NCI-H345 treated with DMSO at 0.1 percent for 48 hours (cell line): ENCODE data around the gene SYTL3.
A peak's percentile ranks its signal among the peaks of the same experiment; 100 is the strongest.
"Not testable (repeated sequence)": the region's sequence is repeated elsewhere in the genome, so short reads cannot be mapped to it uniquely, and the experiment has no call there.

ENCODE experiments used
- DNase-seq: peaks from one replicate; lab custom pipeline; 2025; ENCODE audit not compliant: unreplicated experiment; lab: John Stamatoyannopoulos, UW

Gene SYTL3

DNA sequence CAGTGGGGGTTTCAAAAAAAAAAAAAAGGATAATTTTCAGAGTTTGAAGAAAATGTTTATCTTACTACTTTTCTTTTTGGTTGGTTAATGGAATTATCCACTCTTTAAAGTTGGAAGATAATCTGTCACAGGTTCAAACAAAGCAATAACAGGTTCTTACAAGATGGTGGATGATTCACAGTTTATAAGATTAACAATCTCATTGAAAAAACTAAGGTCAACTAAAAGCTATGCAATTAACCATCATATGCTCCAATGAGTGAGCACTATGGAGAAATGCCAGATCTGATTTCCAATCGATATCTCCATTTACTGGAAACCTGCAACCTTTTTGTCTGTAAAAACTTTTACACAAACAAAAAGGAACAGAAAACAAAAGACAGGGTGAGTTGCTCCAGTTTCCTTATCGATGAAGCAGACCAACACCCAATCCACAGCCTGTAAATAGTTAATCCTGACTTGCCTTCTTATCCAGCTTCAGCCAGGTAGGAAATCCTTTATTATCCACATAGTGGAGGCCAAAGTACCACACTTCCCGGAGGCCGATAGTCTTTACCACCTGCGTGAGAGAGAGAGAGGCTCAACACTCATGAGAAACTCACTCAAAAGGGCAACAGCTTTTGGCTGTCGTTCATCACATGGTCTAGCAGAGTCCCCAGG is 136.9 kb downstream of the SYTL3 start:
- no peak for DNase-seq

DNA sequence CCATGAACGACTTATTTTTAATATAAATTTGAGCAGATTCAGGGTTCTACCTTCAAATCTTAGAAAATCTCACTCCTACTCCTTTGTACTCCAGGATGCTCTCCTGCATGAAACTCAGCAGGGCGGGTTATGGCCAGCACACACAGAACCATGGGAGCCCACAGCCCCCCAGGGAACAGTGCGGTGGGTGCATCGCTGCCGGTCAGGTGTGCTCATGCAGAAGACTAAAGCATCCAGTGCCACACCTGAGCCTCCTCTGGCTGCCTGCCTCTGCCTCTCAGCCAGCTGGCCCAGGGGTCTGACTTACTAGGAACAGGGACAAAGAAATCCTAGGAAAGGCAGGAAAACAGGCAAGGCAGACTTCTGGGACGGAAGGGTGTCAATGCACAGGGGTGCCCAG is 137.5 kb downstream of the SYTL3 start:
- no peak for DNase-seq

DNA sequence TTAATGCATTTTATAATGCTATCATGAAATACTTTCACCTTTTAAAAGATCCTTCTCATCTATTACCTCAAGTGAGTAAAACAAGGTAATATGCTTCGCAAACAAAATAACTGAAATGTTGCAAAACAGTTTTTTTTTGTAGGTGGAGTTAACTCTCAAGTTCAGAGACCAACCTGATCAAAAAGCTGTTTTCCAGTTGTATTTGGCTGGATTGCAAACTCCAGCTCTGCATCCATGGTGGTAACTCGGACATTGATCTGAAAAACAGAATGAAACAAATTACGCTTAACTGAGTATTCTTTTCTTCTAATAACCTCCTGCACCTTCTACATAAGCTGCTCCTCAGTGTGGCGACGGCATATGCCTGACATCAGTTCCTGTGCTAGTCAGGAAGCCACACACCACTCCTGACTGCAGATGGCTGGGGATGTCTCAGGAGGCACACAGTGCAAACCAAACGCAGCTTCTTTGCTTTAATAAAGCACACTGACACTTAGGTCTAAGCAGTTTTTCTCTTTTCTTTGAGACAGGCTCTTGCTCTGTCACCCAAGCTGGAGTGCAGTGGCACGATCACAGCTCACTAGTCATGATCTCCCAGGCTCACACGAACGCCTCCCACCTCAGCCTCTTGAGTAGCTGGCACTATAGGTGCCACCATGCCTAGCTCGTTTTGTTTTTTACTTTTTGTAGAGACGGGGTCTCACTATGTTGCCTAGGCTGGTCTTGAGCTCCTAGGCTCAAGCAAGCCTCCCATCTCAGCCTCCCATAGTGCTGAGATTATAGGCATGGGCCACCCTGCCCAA is 139.5 kb downstream of the SYTL3 start:
- DNase-seq, result no peak

DNA sequence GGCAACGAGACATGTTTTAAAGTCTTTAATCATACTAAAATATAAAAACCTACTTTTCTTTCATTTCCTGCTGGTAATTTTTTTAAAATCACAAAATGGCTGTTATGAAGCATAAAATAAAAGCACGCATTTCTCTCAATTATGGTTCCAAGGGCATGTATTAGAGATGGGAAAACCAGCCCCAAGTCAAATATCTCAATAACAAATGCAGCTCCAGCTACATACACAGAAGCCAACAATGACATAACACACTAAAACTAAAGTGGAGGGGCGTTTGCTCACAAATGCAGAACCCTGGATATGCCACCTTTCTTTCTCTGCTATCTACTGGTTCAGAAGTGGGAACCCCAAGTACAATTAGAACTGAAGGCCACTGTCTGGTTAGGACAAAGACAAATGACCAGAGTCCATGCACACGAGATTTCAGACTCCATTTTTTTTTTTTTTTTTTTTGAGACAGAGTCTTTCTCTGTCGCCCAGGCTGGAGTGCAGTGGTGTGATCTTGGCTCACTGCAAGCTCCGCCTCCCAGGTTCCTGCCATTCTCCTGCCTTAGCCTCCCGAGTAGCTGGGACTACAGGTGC is 141.5 kb downstream of the SYTL3 start:
- no peak for DNase-seq

DNA sequence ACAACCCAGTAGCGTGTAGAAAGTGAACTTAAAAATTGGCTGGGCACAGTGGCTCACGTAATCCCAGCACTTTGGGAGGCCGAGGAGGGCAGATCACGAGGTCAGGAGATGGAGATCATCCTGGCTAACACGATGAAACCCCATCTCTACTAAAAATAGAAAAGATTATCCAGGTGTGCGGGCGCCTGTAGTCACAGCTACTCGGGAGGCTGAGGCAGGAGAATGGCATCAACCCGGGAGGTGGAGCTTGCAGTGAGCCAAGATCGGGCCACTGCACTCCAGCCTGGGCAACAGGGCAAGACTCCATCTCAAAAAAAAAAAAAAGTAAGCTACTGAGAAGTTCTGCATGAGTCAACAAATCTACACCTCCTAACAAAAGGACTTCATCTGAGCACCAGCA is 142.7 kb downstream of the SYTL3 start:
- DNase-seq, result not testable (repeated sequence)

DNA sequence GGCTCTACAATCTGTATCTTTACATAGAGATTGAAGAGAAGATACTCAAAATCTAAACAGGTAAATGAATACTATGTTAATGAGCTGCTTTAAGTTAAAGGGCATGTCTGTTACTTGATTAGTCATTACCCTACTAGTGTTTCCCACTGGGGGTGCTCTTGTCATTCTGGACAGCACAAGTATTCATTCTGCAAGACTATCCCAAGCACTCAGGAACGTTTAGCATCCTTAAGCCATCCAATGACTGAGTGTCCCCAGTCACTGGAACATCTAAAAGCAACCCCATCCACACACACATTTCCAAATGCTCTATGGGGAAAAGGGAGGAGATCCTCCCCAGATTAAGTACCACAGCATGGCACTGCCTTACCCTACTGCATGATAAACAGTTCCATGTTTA is 143.6 kb downstream of the SYTL3 start:
- no peak for DNase-seq

DNA sequence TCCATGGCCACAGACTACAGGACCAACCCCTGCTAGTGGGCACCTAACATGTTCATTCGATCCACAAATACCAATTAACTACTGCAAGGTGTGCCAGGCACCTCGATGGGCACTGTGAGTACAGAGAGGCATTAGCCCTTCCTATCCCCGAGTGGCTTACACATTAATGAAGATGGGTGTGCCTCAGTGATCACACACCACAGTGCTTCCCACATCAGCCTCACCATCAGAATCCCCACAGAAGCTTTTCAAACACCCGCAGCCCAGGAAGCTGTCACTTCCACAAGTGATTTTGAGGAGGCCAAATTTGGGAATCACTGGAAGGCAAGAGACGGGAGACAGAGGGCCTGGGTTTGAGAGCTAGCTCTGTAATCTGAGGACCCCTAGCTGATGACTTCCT is 145.7 kb downstream of the SYTL3 start:
- DNase-seq, result no peak

DNA sequence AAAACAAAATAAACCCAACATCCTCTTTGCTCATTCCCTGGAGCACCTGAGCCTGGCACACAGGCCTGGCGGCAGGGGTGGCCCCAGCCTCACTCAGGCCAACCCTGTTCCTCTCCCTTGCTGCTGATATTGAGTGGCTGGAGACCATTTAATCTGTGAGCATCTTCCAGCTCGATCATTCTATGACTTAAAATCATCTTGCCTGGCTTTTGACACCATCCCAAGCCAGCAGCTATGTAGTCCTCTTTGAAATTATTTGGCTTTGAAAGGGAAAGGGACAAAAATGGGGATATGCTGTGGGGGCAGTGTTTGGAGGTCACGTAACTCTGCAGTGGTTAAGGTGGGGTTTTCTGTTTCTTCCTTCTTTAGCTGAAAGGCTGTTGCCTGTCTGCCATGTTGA is 146.5 kb downstream of the SYTL3 start:
- DNase-seq, result no peak

DNA sequence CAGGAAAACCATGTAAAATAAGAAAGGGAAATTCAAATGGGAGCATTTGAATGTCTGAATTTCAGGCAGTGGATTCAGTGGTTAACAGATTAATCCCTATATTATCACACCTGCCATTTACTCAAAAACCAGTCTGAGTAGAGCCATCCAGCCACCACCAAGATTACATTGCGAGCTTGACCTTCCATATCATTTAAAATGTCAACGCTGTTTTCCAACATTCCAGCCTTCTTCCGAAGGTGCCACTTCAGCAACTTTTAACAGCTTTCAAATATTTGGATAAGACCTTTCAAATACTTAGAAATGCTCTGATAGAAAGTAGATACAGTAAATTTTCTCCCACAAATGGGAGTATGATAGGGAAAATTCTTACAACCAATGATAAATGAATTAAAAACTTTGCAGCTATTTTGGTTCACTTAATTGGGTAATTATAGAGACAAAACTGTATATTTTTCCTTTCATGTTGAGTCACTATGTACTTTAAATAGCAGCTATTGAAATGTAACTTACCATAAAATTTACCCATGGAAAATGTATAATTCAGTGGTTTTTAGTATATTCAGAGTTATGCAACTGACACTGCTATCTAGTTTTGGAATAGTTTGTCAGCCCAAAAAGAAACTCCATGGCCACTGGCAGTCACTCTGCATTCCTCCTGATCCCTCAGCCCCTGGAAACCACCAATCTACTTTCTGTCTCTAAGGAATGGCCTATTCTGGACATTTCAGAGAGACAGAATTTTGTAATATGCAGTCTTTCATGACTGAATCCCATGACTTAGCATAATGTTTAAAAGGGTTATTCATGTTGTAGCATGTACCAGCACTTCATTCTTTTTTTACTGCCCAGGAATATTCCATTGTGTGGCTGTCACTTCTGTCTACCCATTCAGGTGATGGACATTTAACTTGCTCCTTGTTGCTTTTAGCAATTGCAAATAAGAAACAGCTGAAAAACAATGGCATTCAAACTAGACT is 147.8 kb downstream of the SYTL3 start:
- DNase-seq, result no peak

DNA sequence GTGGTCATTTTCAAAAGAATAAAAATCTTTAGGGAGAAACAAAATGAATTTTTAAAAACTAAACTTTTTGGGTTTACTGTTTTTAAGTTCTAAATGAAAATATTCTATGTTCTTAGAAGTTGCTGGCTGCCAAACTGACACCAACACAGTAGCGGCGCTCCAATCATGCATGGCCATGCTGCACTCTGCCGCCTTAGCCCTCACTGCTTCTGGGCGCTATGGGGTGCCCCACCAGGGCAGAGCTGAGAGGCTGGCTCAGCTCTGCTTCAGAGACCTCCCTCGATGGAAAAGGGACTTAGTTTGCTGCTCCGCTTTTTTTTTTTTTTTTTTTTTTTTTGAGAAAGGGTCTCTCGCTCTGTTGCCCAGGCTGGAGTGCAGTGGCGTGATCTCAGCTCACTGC is 148.5 kb downstream of the SYTL3 start:
- DNase-seq, result no peak

DNA sequence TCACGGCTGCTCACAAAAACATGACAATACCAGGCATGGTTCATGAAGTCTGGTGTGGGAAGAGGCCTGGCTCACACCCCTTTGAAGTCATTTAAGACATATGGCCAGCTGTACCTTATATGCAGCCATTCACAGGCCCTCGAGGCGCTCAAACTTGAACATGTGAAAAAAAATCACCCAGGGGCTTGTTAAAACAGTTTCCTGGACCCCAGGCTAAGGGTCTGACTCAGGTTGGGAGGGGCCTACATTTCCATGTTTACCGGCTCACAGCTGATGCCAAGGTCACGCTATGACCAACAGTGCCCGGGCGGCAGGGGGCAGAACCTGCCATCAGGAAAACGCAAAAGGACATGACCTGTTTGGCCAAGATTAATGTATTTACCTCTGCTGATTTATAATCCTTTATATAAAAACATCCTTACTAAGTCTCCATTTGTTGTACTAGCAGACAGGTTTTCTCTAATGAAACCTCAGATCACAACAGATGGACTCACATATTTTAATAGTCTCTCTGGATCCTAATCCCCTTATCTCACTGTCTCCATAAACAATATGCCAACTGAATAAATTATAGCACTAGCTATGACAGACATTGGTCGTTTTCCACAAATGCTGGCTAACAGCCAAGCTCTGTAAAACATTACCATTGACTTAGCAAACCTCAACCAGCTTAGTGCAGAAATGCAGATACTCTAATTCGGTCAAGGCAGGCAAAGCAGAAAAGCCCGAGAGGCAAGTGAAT is 149.4 kb downstream of the SYTL3 start:
- DNase-seq, result peak; percentile 83

DNA sequence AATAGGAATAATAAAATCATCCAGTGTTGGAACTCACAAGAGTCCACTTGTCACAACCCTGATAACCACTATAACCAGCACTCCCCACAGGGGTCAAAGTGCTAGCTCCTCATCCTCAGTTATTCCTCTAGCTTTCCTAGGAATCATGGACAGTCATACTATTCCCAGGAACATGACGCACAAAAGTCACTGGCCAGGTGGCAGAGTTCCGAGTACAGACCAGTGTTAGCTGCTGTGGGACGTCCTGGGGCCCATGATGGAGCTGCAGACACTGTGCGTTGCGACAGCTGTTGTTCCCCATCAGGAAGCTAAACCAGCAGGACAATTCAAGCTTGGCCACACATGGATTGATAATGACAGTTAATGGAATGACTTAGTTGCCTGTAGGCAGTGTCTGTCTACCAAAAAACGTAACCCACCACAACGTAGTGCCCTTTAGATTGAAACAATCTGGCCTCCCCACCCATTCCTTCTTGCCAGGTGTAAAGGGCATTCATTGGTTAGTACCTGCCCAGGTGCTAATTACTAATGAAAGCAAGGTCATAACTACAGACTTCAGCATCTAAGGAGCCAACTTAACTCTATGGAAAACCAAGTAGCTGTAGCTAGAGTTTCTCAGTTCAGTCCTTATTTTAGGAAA is 151.9 kb downstream of the SYTL3 start:
- no peak for DNase-seq

DNA sequence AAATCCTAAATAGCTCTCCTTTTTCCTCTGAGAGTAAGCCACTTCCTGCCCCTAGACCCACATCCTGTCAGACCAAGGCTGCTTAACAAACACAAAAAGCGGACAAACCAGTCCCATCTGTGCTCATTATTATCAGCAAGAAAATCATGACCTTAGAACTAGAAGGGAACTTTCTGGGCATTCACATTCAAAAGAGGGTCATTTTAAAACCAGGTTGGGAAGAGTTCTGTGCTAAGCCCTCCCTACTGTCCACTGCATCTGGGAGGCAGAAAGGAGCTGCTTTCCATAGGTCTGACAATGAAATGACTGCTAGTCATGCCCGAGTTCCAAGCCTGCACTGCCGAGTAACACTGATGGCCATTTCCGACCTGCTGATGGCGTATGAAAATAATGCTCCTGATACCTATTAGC is 153.9 kb downstream of the SYTL3 start:
- DNase-seq, result no peak

DNA sequence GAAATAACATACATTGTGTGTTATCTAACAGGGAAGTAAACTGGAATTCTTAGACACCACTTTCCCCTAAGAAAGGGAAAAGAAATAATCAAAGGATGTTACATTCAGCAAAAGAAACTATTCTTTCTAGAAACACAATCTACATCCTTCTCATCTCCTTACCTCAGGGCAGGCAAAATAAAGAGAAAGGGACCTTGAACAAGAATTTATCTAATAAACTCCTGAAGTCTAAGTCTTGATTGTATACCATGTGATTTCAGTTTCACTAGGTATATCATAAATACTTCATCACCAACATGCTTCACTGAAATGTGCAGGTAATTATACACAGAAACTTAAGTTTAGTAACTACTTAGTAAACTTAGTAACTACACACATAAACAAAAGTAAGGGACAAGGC is 154.4 kb downstream of the SYTL3 start:
- no peak for DNase-seq

DNA sequence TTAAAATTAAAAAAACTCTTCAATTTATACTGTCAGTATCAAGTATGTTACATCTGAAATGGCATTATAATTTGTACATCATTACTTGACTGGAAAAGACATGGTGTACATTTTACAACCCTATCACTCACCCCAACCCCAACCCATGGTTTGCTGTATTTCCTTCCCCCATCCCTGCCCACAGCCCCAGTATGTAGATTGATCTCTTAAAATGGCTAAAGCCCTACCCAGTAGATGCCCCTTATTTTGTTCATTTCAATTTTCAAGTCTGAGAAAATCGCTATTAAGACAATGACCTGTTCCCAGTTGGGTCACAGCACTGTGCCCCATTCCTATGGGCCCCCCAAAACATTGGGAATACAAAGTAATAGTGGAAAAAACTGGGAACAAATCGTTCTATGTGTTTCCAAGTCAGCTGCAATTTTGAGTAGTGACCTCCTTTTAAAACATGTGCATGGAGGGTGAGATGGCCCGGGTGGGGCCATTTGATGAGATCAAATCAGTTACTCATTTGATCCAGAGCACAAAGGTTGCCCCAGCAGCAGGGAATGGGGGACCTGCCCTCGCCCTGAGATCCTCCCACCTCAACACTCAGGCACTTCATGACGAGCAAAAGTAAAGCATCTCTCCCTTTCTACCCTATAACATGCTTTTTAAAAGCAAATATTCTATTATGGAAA is 156.0 kb downstream of the SYTL3 start:
- no peak for DNase-seq

DNA sequence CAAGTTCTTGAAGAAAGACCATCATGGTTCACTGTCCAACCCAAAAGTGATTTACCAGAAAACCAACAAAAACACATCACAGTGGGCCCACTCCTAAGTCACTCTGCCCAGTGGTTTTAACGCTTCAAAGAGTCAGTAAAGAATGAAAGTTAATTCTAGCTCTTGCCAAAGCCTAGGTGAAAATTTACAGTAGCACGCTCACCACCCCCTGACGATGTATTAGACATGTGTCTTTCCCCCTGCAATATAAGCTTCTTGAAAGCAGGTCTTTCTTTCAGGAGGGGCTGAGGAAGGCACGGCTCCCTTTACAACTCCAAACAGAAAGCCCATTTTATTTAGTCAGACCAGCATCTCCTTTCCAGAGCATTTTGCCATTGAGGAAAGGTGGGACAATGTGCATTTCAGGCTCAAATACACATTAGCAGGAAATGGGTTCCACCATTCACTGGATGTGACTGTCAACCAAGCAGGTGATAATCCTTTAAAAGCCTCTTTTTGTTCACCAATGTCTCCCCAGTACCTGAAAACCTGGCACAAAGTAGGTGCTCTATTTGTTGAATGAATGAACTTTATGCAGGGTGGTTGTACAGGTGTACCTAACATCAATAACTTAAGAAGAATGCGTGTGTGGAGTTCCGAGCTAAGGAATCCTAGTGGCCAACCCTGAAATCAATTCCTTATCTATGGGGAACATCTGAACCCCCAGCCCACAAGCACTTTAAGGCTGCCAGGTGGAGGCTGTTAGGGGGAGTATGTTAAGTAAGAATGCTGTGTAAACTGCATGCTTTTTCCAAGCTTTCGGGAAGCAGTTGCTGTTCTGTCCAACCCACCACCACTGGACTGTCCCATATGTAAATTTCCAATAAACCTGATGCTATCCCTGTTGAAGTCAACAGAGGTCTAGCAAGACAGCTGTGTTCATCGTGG is 157.9 kb downstream of the SYTL3 start:
- no peak for DNase-seq

DNA sequence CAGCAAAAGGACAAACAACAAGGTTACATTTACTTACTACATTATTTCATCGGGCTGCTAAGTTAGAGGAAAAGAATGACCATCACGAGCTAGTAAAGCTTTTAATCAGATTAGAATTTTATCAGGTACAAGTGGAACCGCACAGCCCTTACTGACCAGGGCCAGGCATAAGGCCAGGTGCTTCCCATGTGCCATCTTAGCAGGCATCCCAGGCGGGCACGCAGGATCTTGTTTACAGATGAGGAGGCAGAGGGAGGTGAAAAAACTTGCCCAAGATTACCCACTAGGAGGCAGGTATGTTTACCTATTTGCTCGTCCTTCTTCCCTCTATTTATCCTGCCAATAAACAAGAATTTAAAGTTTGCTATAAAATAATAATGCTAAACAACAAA is 158.6 kb downstream of the SYTL3 start:
- no peak for DNase-seq

DNA sequence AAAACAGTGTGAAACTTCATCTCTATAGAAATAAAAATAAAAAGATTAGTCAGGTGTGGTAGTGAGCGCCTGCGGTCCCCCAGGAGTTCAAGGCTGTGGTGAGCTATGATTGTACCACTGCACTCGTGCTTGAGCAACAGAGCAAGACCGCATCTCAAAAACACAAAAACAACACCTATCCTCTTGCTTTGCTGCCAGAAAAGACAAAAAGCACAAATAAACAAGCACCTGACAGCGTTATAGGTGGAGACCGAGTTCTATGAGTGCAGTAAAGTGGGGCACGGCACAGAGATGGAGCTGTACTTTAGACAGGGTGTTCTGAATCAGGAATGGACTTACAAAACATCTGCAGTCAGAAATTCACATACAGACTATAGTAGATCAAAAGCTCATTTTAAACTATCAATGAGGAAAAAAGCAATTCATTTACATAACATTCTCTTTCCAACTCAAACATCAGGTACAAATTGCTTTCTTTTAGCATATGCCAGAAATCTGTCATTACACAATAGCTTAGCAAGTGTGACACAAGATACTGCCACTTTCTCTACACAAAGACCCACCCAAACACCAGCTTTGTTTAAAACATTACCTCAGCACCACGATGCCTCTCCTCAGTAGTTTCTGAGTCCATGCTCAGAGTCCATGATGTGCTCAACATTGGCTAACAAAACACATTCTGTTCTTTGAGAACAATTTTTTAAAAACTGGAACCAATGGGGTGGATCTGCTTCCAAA is 159.3 kb downstream of the SYTL3 start:
- no peak for DNase-seq
